Activated CD4-positive, alpha-beta memory T cell treated with anti-CD3 and anti-CD28 coated beads, Interleukin-2, amount 10 ng/mL, durations not matched to agents 7 days and 5 days (primary cell): ENCODE measurements around the gene MRPL58. TPM values are rescaled to one million over a fixed set of nuclear protein-coding genes. Genes with fewer than 3 reads are reported as not detected.
"Not testable (repeated sequence)": the region's sequence is repeated elsewhere in the genome, so short reads cannot be mapped to it uniquely, and the experiment has no call there.

Experiments used
- CTCF ChIA-PET: fragments of 350-600 bp; sonication (Branson Sonifier 250); formaldehyde crosslinking; loops from one replicate; lab custom pipeline; 2021; ENCODE audit warnings: antibody characterized with exemption, inconsistent platforms; lab: Charles Lee
- POLR2A ChIA-PET: fragments of 350-600 bp; sonication (Branson Sonifier 250); formaldehyde crosslinking; loops from one replicate; lab custom pipeline; 2021; ENCODE audit warnings: antibody characterized with exemption; lab: Charles Lee
- DNase-seq: peaks from one replicate; pipeline ENCODE4 v3.0.0-alpha.2; 2020
- H3K27ac Mint-ChIP-seq: one replicate; pipeline ENCODE4 v1.8.0; 2021; ENCODE audit warnings: mild to moderate bottlenecking, mixed read lengths
- H3K27me3 Mint-ChIP-seq: one replicate; pipeline ENCODE4 v1.8.0; 2021; ENCODE audit warnings: mixed read lengths
- H3K36me3 Mint-ChIP-seq: one replicate; pipeline ENCODE4 v1.8.0; 2021; ENCODE audit warnings: low read depth, mixed read lengths
- H3K4me1 Mint-ChIP-seq: one replicate; pipeline ENCODE4 v1.8.0; 2021; ENCODE audit warnings: mixed read lengths
- H3K4me3 Mint-ChIP-seq: one replicate; pipeline ENCODE4 v1.8.0; 2021; ENCODE audit warnings: mild to moderate bottlenecking, mixed read lengths
- H3K9me3 Mint-ChIP-seq: one replicate; pipeline ENCODE4 v1.8.0; 2021; ENCODE audit warnings: mixed read lengths
- total RNA-seq, 2 experiments: library from RNA; stranded (reverse); gene quantifications; one replicate each; pipeline ENCODE4 v1.2.3, GENCODE V29; 2021

MRPL58 gene
- total RNA-seq, result 10 to 100 TPM; 45.4 to 49.6 TPM

DNA sequence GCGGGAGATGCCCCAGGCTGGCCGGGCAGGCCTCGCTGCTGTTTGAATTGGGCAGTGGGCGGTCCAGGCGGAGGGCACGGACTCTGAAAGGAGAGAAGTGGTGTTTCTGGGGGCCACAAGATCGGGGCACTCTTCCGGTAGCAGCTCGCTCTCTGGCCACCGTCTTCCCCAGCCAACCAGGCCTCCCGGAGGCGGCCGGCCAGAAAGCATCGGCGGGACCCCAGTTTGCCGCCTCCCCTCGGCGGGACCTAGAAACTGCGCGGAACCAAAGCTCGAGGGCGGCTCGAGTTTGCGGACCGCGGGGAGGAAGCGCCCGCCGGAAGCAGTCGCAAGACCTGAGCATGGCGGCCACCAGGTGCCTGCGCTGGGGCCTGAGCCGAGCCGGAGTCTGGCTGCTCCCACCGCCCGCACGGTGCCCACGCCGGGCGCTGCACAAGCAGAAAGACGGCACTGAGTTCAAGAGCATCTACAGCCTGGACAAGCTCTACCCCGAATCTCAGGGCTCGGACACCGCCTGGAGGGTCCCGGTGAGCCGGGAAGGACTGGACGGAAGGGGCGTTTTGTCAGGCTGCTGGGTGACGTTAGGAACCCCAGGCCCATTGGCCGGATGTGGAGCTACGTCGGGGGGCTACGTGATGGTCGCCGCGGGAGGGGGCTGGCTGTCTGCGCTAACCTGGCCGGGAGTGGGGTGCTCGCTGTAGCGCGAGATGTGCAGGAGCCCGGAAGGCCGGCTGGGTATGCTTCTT lies at the start of gene MRPL58:
Gene MRPL58, plus strand, starts transcription at position 325 of the 746 bp plus-strand sequence. Its CDS starts 17 bp downstream, at position 342.
- ChIA-PET POLR2A (interaction anchor here (0.7 to 4.3 kb wide), 32 partner anchors 9 to 258 kb away, joined by 3 to 39 read pairs (median 6); partner anchors contain the start of genes ARMC7, ATP5PD, CDR2L and FDXR), CTCF (interaction anchor here (0.7 to 5.6 kb wide), 32 partner anchors 10 to 414 kb away, joined by 3 to 65 read pairs (median 6); partner anchors contain the start of genes ATP5PD, CDR2L, GGA3 and HID1)
- peaks cover 17% of the 10 kb centered on the region for H3K36me3 Mint-ChIP-seq

DNA sequence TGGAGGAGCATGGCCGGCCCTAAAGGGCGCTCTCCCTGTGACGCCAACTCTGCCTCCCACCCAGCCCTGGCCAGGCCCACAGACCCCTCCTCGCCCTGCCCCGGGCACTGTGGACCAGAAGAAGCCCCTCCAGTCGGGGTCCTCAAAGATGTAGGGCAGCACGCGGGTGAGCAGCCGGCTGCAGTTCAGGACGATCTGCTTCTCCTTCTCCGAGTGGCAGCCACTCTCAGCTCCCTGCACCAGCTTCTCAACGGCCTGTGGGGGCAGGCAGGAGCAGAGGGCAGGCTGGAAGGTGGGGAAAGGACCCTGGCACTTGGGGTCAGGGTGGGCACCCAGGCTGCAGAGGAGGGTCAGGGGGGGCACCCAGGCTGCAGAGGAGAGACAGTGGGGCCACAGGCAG lies 48.8 kb upstream of the MRPL58 start:
- Mint-ChIP-seq H3K4me1 (peaks cover 7% of the 10 kb centered on the region), H3K27me3 (peaks cover 5% of the 10 kb centered on the region), H3K4me3 (no peak overlapping the region), H3K36me3 (no peaks in the 10 kb centered on the region), H3K27ac (no peak overlapping the region), H3K9me3 (no peaks in the 10 kb centered on the region)
- CTCF ChIA-PET, result interaction anchor here (0.8 to 1.7 kb wide), 5 partner anchors 10 to 238 kb away, joined by 3 to 5 read pairs (median 3); no protein-coding TSS in a partner anchor
- POLR2A ChIA-PET, result no interaction called here
- no peak for DNase-seq

More for the DNA sequence above, at the start of gene MRPL58:
- Mint-ChIP-seq H3K27ac (peak within 1 kb of the TSS; percentile 84), H3K4me1 (peaks cover 30% of the 10 kb centered on the region), H3K9me3 (no peaks in the 10 kb centered on the region), H3K27me3 (no peaks in the 10 kb centered on the region), H3K4me3 (peak within 1 kb of the TSS; percentile 93)
- peak; percentile 86 for DNase-seq

DNA sequence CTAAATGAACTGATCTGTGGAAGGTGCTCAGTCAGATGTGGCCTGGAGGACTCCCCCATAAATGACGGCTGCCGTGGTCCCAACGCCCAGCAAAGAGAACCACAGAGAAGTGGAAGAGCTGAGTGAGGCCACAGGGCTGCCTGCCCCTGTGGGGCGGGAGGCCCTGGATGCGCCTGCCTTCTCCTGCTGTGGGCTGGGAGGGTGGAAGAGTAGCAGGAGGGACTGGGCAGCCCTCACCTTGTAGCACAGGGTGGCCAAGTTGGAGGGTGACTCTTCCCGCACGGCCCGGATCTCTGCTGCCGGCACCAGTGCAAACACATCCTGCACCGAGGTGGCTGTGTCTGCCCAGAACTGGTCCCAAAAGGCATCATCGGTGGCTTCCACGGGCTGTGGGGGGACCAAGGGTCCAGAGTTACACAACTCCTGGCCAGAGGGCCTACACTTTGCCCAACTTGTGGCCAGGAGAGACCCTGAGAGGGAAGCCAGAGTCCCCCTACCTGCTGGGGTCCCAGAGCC lies 48.2 kb upstream of the MRPL58 start:
- DNase-seq, result no peak
- ChIA-PET CTCF (interaction anchor here (1.2 to 1.7 kb wide), 4 partner anchors 47 to 237 kb away, joined by 3 to 5 read pairs (median 4); no protein-coding TSS in a partner anchor), POLR2A (no interaction called here)
- Mint-ChIP-seq H3K9me3 (no peaks in the 10 kb centered on the region), H3K4me1 (peaks cover 7% of the 10 kb centered on the region), H3K4me3 (no peak overlapping the region), H3K27me3 (peaks cover 3% of the 10 kb centered on the region), H3K27ac (no peak overlapping the region), H3K36me3 (no peaks in the 10 kb centered on the region)

DNA sequence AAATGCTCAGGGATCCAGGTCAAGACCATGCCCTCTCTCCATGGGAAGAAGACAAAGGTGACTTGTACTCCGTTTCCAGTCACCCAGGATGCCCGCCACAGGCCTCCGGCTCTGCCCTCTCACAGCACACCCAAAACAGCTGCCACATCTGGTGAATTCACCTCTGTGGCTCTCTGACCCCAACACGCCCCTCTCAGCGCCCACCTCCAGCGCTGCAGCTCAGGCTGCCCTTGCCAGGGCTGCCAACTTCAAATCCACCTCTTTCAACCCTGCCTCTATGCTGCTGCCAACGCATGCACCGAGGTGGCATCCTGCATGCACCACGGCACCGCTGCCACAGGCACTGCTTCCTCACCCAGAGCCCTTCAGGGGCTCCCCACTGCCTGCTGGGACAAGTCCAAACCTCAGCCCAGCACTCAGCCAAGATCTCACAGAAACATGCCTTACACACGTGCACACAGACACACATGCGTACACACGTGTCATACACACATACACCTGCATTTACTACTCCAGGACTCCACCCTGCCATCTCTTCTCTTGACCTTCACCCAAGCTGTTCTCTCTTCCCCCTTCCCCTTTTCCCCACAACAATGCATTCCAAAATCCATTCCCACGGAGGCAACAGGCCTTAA lies 47.4 kb upstream of the MRPL58 start:
- H3K9me3 Mint-ChIP-seq, result no peaks in the 10 kb centered on the region
- ChIA-PET POLR2A (no interaction called here), CTCF (no interaction called here)
- peaks cover under 1% of the 10 kb centered on the region for H3K27me3 Mint-ChIP-seq
- peaks cover 7% of the 10 kb centered on the region for H3K4me1 Mint-ChIP-seq
- no peak overlapping the region for H3K27ac Mint-ChIP-seq
- no peaks in the 10 kb centered on the region for H3K36me3 Mint-ChIP-seq
- H3K4me3 Mint-ChIP-seq, result no peak overlapping the region
- no peak for DNase-seq

DNA sequence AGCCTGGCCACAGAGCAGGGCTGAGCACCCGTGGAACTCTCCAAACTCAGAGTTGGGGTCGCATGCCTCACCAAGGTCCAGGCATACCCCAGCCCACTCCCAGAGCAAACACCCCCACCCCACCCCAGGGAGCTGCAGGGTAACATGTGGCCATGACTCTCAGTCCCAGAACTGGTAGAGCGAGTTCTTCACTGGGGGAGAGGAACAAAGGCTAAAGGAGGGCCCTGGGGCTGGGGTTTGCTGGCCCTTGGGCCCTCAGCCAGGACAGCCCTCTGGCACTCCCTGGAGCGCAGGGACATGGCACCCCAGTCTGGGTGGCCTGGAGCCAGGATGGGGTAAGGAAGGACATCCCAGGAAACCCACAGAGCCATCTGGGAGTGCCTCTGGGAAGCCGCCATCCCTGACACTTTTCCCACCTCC lies 44.1 kb upstream of the MRPL58 start:
- ChIA-PET CTCF (interaction anchor here (1.4 to 2.2 kb wide), 3 partner anchors 8 to 46 kb away, joined by 3 to 6 read pairs (median 4); partner anchors contain the start of gene USH1G), POLR2A (interaction anchor here (0.9 kb wide), 1 partner anchor 44 kb away, joined by 4 read pairs; the partner anchor contains the start of gene MRPL58)
- Mint-ChIP-seq H3K4me3 (no peak overlapping the region), H3K4me1 (peaks cover 6% of the 10 kb centered on the region), H3K9me3 (no peaks in the 10 kb centered on the region), H3K27ac (no peak overlapping the region), H3K27me3 (peaks cover 20% of the 10 kb centered on the region), H3K36me3 (no peaks in the 10 kb centered on the region)
- no peak for DNase-seq

DNA sequence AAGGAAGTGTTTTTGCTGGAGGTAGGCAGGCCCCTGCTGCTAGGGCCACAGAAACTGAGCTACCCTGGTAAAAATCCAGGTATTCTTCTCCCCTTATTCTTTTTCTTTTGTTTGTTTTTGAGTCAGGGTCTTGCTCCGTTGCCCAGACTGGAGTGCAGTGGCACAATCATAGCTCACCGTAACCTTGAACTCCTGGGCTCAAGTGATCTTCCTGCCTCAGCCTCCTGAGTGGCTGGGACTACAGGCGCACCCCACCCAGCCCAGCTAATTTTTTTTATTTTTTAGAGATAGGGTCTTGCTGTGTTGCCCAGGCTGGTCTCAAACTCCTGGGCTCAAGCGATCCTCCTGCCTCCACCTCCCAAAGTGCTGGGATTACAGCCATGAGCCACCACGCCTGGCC lies 43.0 kb upstream of the MRPL58 start:
- POLR2A ChIA-PET, H3K27ac Mint-ChIP-seq, H3K4me1 Mint-ChIP-seq, H3K4me3 Mint-ChIP-seq, H3K9me3 Mint-ChIP-seq, DNase-seq, H3K36me3 Mint-ChIP-seq: not testable (repeated sequence)
- peaks cover 21% of the 10 kb centered on the region for H3K27me3 Mint-ChIP-seq
- CTCF ChIA-PET, result interaction anchor here (0.7 to 1.5 kb wide), 5 partner anchors 9 to 86 kb away, joined by 3 to 5 read pairs (median 3); partner anchors contain the start of gene USH1G

DNA sequence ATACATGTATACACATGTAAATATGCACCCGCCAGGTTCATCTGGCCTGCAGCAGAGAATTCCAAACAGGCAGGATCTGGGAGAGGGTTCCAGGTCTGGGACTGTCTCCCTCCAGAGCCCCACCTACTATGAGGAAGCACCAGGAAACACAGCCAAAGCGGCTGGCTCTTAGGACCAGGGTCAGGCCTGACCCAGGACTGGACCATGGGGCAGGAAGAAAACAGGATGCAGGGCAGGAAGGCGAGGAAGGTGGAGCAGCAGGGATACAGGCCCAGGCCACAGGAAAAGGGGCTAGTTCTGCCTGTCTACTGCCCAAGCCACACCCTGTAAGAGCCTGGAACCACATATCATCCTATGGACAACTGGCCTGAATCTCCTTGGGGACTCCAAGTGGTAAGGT lies 42.1 kb upstream of the MRPL58 start:
- Mint-ChIP-seq H3K9me3 (no peaks in the 10 kb centered on the region), H3K36me3 (no peaks in the 10 kb centered on the region), H3K4me3 (no peak overlapping the region), H3K27ac (no peak overlapping the region), H3K4me1 (peaks cover 6% of the 10 kb centered on the region), H3K27me3 (peaks cover 25% of the 10 kb centered on the region)
- ChIA-PET CTCF (interaction anchor here (0.7 to 2.4 kb wide), 3 partner anchors 9 to 22 kb away, joined by 3 to 14 read pairs (median 6); partner anchors contain the start of gene CDR2L), POLR2A (interaction anchor here (0.9 kb wide), 1 partner anchor 13 kb away, joined by 3 read pairs; no protein-coding TSS in a partner anchor)
- no peak for DNase-seq

DNA sequence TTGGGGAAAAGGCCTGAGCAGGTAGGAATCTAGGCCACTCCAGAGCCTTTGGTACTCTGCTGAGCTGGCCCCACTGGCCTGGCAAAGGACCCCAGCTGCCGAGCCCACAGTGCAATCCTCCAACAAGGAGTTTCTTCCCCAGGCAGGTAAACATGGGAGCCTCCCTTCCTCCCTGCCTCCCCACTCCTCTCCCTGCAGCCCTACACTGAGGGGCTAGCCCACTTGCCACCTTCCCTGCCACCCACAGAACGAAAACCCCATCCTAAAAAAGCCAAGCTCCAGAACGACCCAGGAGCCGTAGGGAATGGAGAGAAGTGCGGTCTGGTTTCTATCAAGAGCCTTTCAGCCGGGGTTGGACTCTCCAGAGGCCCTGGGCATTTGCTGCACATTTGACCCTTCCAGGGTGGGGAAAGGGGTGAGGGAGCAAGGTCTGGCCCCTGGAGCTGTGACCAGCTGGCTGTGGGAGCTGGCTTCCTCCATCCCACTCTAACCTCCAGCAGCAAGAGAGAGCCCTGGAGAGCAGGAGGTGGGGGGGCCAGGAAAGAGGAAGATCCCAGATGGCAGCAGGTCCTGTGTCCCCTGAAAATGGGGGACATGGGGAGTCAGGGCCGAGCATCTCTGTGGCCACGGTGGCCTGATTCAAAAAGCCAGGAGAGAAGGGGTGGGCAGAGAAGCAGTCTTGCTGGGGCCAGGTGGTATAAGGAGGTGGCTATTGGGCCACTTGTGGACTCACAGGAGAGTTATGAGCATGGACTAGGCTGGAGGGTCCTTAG lies 41.2 kb upstream of the MRPL58 start:
- no peak for DNase-seq
- Mint-ChIP-seq H3K9me3 (no peaks in the 10 kb centered on the region), H3K4me3 (peak overlapping the region; percentile 21), H3K27ac (no peak overlapping the region), H3K36me3 (no peaks in the 10 kb centered on the region), H3K4me1 (peaks cover 6% of the 10 kb centered on the region), H3K27me3 (peaks cover 29% of the 10 kb centered on the region)
- CTCF ChIA-PET, result interaction anchor here (0.6 to 2.4 kb wide), 4 partner anchors 10 to 232 kb away, joined by 3 to 14 read pairs (median 4); partner anchors contain the start of gene CDR2L
- POLR2A ChIA-PET, result interaction anchor here (0.9 to 2.7 kb wide), 3 partner anchors 12 to 98 kb away, joined by 3 to 16 read pairs (median 3); partner anchors contain the start of genes FDXR and MRPL58

DNA sequence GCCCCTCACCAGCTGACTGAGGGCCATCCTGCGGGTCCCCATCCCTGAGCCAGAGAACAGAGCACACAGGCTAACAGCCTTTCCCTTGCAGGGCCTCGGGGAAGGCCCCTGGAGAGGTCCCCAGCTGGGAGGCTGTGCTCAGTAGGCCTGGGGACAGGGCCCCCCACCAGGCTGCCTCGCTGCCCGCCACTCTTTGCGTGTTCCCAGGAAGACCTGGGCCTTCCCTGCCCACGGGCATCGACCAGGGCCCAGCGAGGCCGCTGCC lies 40.7 kb upstream of the MRPL58 start:
- H3K27ac Mint-ChIP-seq, result no peak overlapping the region
- ChIA-PET CTCF (interaction anchor here (0.6 to 2.4 kb wide), 4 partner anchors 10 to 232 kb away, joined by 3 to 14 read pairs (median 4); partner anchors contain the start of gene CDR2L), POLR2A (interaction anchor here (1.1 to 2.7 kb wide), 3 partner anchors 10 to 98 kb away, joined by 3 to 16 read pairs (median 5); partner anchors contain the start of genes FDXR and MRPL58)
- no peaks in the 10 kb centered on the region for H3K36me3 Mint-ChIP-seq
- DNase-seq, result no peak
- H3K27me3 Mint-ChIP-seq, result peaks cover 31% of the 10 kb centered on the region
- H3K9me3 Mint-ChIP-seq, result no peaks in the 10 kb centered on the region
- peak overlapping the region; percentile 21 for H3K4me3 Mint-ChIP-seq
- H3K4me1 Mint-ChIP-seq, result peaks cover 6% of the 10 kb centered on the region

DNA sequence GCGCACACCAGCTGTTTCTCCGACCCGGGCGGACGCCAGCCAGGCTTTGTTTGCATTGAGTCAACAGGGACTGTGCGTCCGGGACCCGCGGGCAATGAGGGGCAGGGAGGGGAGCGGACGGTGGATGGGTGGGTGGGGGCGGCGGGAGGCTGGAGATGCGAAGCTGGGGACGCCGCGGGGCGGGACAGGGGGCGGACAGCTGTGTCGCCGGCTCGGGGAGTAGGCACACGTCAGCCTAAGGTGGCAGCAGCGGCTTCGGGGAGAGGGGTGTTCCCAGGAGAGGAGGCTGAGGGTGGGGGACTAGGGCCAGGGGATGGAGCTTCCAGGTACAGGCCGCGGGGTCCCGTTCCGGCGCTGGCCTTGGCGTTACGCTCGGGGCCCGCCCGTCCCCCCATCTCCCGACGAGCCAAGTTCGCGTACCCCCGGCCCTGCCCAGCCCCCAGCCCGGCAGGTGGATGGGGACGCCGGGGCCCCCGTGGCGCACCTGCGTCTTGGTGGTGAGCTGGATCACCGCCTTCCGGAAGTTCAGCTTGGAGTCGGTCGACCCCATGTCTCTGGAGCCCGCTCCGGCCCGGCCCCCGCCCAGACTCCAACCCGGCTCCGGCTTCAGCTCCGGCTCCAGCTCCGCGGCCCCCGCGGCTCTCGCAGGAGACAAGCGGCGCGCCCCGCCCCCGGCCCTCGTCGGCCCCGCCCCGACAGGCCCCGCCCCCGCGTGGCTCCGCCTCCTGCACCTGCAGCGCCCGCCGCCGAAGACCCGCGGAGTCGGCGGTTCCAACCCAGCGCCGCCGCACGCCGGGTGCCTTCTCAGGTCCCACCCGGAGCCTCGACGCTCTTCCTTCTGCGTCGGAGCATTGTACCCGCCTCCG lies 40.1 kb upstream of the MRPL58 start, which contains the start of gene HID1:
Gene HID1, minus strand, starts transcription at position 653 of the 866 bp plus-strand sequence. Its CDS starts 103 bp downstream, at position 550.
- H3K4me3 Mint-ChIP-seq, result peak within 1 kb of the TSS; percentile 72
- peaks cover 6% of the 10 kb centered on the region for H3K4me1 Mint-ChIP-seq
- CTCF ChIA-PET, result interaction anchor here (0.6 to 2.6 kb wide), 6 partner anchors 11 to 231 kb away, joined by 3 to 16 read pairs (median 8); partner anchors contain the start of genes CDR2L and MRPL58
- peak; percentile 76 for DNase-seq
- no peak within 1 kb of the TSS for H3K27ac Mint-ChIP-seq
- POLR2A ChIA-PET, result interaction anchor here (0.8 to 2.7 kb wide), 4 partner anchors 11 to 216 kb away, joined by 4 to 16 read pairs (median 4); partner anchors contain the start of gene MRPL58
- H3K9me3 Mint-ChIP-seq, result no peaks in the 10 kb centered on the region
- peaks cover 33% of the 10 kb centered on the region for H3K27me3 Mint-ChIP-seq
- H3K36me3 Mint-ChIP-seq, result no peaks in the 10 kb centered on the region

DNA sequence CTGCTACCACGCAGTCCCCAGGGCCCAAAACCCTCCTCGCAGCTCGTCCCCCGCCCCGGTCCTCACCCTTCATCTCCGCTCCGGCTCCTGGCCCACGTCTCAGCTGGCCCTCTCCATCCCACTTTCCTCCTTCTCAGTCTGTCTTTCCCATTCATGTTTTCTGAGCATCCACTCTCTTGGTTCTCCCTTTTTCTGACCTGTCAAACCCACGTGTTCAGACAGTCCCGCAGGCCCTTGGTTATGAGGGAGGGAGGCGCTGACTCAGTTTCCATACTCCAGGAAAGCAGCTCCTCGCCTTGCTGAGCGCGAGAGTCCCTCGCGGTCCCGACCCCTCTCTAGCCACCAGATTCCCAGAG lies 39.5 kb upstream of the MRPL58 start:
- H3K27ac Mint-ChIP-seq, result no peak overlapping the region
- H3K36me3 Mint-ChIP-seq, result no peaks in the 10 kb centered on the region
- POLR2A ChIA-PET, result interaction anchor here (1.3 to 2.7 kb wide), 4 partner anchors 10 to 216 kb away, joined by 4 to 16 read pairs (median 4); partner anchors contain the start of gene MRPL58
- CTCF ChIA-PET, result interaction anchor here (0.6 to 2.6 kb wide), 5 partner anchors 10 to 108 kb away, joined by 4 to 16 read pairs (median 9); partner anchors contain the start of gene MRPL58
- H3K27me3 Mint-ChIP-seq, result peaks cover 35% of the 10 kb centered on the region
- no peak for DNase-seq
- H3K4me3 Mint-ChIP-seq, result peak overlapping the region; percentile 72
- H3K4me1 Mint-ChIP-seq, result peaks cover 6% of the 10 kb centered on the region
- no peaks in the 10 kb centered on the region for H3K9me3 Mint-ChIP-seq
